NCI-H2227 treated with DMSO at 0.1 percent for 48 hours (cell line): ENCODE data around the gene OXSR1.
"Not testable (repeated sequence)": the region's sequence is repeated elsewhere in the genome, so short reads cannot be mapped to it uniquely, and the experiment has no call there.

Experiments used
- DNase-seq: peaks from one replicate; lab custom pipeline; 2025; lab: John Stamatoyannopoulos, UW

Gene OXSR1

GRCh38 chr3:38226273-38226672, 60.9 kb downstream of the OXSR1 start:
- DNase-seq = no peak

- no peak for DNase-seq
Observed at GRCh38 chr3:38227989-38228388, 62.7 kb downstream of the OXSR1 start.

DNA sequence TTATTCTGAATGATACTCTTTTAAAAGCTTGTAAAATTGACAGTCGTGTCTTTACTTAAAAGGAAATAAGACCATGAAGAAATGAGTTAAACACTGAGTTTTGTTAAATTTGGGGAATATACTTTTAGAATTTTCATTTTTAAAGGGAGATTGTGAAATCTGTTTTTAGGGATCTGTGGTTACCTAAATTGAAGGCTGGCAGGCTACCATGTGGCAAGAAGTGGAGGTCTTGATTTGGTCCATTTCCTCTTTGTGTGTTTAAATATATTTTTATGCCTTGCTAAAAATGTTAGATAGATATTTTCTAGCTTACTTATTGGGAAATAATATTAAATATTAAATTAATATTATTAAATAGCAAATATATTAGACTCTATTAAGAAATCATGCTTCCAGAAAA, 63.7 kb downstream of the OXSR1 start:
- no peak for DNase-seq

GRCh38 chr3:38232701-38233100, 67.4 kb downstream of the OXSR1 start:
- no peak for DNase-seq

DNA sequence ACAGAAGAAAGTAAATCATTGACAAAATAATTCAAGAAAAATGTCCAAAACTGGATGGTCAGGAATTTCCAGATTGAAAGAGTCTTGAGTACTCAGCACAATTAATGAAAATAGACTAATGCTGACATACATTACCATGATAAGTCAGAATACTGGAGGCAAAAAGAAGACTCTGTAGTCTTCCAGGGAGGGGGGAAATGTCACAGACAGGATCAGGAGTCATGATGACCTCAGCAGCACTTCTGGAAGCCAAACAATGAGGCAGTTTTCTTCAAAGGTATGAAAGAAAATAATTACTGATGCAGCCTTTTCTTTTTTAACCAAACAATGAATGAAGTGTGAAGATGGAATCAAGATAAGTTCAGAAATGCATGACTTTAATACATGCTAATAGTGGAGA, 70.1 kb downstream of the OXSR1 start:
- DNase-seq = no peak

GRCh38 chr3:38238416-38239008, 73.2 kb downstream of the OXSR1 start:
- DNase-seq = no peak

DNA sequence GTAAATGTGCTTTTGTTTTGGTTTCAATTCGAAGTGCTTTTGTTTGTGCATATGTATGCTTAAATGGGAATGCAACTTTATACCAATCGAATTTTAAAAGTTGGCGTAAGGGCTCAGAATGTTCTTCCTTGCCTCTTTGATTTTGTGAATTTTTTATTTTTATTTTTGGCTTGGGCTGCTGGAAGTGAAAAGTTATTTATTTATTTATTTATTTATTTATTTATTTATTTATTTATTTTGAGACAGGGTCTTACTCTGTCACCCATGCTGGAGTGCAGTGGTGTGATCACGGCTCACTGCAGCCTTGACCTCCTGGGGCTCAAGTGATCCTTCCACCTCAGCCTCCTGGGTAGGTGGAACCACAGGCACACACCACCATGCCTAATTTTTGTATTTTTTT, 77.5 kb downstream of the OXSR1 start:
- not testable (repeated sequence) for DNase-seq

- no peak for DNase-seq
Observed at GRCh38 chr3:38245930-38246329, 80.6 kb downstream of the OXSR1 start.

GRCh38 chr3:38247366-38248035, 82.2 kb downstream of the OXSR1 start:
- DNase-seq = peak; percentile 43

GRCh38 chr3:38250198-38250597, 84.9 kb downstream of the OXSR1 start:
- no peak for DNase-seq

GRCh38 chr3:38251197-38251596, 85.9 kb downstream of the OXSR1 start:
- DNase-seq = no peak

GRCh38 chr3:38253704-38254103, 88.4 kb downstream of the OXSR1 start:
- no peak for DNase-seq

GRCh38 chr3:38254872-38255271, 89.5 kb downstream of the OXSR1 start:
- no peak for DNase-seq

DNA sequence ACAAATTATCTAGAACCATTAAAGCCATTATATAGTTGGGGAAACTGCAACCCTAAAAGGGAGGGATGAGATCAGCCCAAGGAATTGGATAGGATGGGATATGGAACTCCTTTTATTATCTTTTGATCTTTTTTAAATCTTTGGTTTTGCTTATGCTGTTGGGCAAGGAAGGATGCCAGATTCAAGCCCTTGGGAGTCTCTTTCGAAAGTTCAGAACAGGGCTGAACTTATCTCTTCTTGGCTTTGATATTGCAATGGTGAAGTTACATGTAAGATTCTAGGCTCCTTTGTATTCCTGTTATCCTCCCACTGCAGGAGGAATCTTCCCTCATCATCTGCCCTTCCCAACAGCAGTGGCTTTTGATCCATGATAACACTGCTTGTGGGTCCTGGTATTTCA, 90.3 kb downstream of the OXSR1 start:
- no peak for DNase-seq

- no peak for DNase-seq
Observed at GRCh38 chr3:38257583-38257982, 92.2 kb downstream of the OXSR1 start.

DNA sequence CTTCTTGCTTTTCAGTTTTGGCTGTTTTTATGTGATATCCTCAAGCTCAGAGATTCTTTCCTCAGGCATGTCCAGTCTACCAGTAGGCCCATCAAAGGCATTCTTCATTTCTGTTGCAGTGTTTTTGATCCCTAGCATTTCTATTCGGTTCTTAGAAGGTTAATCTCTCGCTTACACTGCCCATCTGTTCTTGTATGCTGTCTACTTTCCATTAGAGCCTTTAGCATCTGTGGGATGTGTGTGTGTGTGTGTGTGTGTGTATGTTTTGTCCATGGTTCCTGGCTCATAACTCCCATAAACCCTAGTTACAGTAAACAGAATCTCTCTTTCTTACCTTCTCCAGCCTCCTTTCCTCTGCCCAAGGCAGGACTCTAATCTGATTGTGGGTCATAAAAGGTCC, 95.1 kb downstream of the OXSR1 start:
- no peak for DNase-seq

DNA sequence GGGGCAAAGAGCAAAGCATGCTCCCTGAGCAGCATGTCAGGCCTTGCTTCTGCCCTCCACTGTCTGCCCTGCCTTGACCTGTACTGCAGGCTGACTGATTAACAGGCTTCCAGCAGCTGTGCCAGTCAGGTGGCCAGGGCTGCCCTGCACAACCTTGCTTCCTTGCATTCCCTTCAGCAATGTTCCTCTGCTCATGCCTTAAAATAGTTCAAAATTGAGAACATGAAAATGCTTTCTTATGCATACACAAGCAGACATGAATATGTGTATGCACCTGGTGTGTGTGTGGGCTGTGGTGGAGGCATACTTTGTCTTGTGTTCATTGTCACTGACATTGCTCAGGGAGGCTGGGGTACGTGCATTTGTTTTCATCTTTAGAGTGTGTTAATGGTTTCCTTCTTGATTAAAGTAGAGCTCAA, 99.0 kb downstream of the OXSR1 start:
- no peak for DNase-seq

DNA sequence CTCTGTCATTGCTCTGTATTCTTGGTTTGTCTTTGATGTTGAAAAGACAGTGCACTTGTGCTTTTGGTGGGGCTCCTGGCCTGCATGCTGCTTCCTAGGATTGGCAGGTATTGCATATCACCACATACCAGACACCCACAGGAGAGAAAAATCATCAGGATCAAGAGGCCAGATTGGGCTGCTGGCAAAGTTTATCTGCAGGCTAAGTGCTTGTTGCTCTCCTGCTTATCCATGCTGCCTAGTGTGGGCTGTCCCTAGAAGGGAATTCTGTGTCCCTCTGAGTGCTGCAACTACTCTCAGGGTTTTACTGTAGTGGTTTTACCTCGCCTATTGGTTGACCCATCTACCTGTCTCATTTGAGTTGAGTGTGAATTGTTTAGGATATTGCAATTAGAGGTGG, 99.4 kb downstream of the OXSR1 start:
- DNase-seq = no peak

GRCh38 chr3:38265604-38266307, 100.4 kb downstream of the OXSR1 start, which contains the start of gene SLC22A13:
SLC22A13 (plus strand) TSS chr3:38265812; CDS start chr3:38265861, 49 bp downstream.
- no peak for DNase-seq

GRCh38 chr3:38266810-38267209, 101.5 kb downstream of the OXSR1 start:
- DNase-seq = no peak

DNA sequence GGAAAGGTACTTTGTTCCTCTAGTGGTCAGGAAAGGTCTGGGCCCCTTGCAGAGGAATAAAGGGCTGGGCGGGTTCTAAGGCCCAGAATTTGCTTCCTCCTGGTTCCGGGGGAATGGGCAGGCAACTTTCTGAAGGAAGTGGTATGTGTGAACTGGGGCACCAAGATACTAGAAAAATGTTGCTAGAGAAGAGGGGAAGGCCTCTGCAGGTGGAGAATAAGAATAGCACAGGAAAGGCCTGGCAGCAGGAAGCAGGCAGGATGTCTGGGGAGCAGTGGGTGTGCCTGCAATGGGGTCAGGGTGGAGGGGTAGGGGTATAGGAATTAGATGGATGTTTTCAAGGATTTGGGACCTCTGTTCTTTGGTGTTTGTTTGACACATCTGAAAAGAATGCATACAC, 102.3 kb downstream of the OXSR1 start:
- DNase-seq = no peak

- no peak for DNase-seq
Observed at GRCh38 chr3:38268087-38268486, 102.8 kb downstream of the OXSR1 start.

- no peak for DNase-seq
Observed at GRCh38 chr3:38268522-38268921, 103.2 kb downstream of the OXSR1 start.
